HG03354 (cell line): Measurements from ENCODE around the gene LMNA.

Source experiments
- ATAC-seq: cut with Tn5 transposase; IDR thresholded peaks from one replicate; pipeline ENCODE4 v1.9.1; 2021; ENCODE audit warnings: mild to moderate bottlenecking; ENCODE audit not compliant: unreplicated experiment, poor library complexity, severe bottlenecking

LMNA gene

DNA sequence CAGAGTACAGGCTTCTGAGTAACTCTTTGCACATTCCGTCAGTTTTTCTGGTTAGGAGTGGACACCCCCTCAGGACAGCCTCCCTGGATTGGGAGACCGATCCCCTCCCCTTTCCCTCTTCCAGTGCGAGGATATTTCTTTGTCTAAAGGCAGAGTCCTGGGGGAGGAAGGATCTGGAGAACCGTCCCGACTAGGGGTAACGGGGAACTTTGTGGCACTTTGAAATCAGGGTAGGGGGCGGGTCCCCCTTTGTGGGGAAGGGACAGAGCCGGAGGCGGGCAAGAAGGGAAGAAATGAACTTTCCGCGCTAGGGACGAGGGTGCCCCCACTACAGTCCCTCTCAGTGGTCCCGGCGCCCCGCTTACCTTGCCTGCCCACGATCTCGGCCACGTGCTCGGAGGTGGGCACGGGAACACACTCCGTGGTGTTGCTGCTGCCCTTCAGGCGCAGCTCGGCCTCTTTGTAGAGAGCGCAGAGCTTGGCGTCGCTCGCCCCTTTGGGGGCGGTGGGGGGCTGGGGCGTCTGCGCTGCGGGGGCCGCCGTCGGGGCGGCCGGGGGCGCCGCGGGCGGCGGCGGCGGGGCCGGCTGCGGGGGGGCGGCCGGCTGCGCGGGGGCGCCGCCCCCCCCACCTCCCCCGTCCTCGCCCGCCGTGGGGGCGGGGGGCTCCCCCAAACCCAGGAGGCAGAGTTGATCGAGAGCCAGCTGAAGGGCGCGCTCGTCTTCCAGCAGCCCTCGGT lies 33.2 kb upstream of the LMNA start:
- no peak for ATAC-seq

DNA sequence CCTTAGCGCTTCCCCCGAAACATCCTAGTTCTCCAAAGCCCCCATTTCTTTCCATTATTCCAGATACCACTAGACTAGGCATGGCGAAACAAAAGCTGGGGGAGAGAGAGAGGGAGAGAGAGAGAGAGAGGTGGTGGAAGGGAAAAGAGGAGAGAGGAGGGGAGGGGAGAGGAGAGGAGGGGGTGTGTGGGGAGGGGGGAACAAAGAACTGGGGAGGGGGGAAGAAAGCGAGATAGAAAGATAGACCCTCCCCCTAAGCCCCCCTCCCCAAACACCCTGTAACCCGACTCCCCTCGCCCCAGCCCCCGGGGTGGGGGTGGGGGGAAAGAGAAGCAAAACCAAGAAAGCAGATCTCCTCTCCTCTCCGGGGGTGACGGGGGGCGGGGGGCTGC lies 32.6 kb upstream of the LMNA start:
- no peak for ATAC-seq

- peak; percentile 62 for ATAC-seq
Observed at GRCh38 chr1:156082309-156083091, 32.0 kb upstream of the LMNA start, which contains the start of gene MEX3A. MEX3A (minus strand) TSS chr1:156082465; CDS start chr1:156081998, 467 bp downstream.

GRCh38 chr1:156083800-156084790 lies 30.4 kb upstream of the LMNA start:
- no peak for ATAC-seq

- ATAC-seq, result no peak
Observed at GRCh38 chr1:156086256-156086662, 28.3 kb upstream of the LMNA start.

GRCh38 chr1:156089704-156090103 lies 24.8 kb upstream of the LMNA start:
- ATAC-seq, result no peak

GRCh38 chr1:156090138-156090839 lies 24.2 kb upstream of the LMNA start:
- ATAC-seq, result no peak

DNA sequence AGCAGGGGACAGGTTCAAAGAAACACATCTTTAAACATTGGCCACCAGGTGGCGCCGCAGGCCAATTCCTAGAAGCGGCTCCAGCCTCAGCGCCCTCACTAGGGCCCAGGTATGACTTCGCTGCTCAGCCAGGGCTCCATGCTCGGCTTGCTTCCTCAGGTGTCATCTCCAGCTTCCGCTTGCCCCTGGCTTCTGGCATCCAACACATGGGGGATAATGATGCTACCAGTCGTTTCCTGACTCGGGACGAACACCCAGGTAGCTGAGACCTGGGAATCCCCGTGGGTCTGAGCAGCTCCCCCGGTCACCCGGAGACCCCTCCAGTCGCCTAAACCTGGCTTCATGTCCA lies 23.7 kb upstream of the LMNA start:
- peak; percentile 72 for ATAC-seq

DNA sequence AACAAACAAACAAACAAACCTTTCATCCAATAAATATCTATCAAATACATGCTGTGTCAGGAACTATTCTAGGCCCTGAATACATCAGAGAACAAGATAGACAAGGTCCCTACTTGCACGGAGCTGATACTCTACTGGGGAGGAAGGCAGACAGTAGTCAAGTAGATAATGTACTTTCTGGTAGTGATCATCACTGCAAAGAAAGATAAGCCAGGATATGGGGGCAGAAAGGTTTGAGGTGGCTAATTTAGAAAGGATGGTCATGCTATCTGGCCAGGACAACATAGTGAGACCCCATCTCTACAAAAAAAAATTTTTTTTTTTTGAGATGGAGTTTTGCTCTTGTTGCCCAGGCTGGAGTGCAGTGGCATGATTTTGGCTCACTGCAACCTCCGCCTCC lies 22.9 kb upstream of the LMNA start:
- no peak for ATAC-seq

DNA sequence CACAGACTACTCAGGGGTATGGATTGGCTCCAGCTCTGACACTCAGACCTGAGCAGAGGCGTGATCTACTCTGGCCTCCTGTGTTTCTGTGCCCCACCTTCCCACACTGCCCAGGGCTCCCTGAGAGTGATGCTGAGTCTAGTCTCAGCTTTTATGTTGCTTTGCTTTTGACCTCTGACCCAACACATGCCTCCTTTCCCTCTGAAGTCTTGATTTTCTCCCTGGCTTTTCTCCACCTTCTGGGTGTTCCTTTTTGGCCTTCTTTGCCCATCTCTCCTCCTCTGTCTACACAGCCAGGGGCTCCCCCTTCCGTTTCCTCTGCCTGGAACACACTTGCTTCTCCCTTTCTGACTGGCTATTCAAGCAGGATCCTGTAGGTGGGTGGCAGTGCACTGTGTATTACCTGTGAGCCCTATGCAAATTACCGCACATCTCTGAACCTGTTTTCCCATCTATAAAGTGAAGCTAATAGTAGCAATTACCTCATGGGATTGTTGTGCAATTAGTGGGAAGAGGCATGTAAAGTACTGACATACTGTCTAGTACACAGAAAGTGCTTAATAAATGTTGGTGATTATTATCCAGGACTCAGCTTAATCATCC lies 18.5 kb upstream of the LMNA start:
- ATAC-seq, result no peak

- ATAC-seq, result peak; percentile 71
Observed at GRCh38 chr1:156096640-156097391, 17.7 kb upstream of the LMNA start.

DNA sequence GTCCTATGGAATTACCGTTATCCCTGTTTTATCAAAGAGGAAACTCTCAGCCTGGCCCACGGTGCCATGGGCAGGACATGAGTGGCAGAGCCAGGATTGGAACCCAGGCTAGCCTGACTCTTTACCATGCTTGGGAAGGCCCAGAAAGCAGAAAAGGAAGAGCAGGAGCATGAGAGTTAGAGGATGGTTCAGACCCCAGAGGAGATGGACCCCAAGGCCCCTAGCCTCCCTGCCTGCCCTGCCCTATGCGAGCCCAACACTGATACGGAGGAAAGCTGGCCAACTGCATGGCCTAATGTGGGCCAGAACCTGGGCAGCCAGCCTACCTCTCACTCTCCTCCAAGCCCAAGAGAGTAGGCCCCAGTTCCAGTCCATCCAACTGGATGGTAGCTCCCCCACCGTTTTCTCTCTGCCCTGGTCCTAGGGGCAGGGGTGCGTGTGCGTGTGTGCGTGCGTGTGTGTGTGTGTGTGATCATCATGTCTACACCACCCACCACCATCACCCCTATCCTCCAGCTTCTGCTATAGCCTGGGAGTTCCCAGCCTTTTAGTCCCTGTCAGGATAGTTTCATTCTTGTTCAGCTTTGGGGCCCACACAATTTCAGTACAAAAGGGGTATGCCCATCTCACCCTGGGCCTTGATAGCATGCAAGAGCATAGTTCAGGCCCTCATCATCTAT lies 16.9 kb upstream of the LMNA start:
- no peak for ATAC-seq

DNA sequence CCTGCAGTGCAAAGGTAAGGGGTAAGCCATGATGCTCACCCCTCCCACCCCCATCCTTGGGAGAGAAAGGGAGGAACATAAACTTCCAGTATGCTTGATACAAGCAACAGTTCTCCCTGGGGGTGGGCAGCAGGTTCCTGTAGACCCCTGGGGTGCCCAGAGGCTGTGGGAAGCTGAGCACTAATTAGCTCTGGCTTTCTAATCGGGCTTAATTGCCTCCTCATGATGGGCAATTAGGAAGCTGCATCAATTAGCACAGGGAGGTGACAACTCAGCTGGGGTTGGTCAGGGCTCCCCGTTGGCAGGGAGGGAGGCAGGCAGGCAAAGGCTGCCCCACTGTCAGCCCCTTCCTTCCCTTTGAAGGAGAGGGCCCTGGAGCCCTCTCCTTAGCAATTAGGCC lies 15.7 kb upstream of the LMNA start:
- no peak for ATAC-seq

- no peak for ATAC-seq
Observed at GRCh38 chr1:156099282-156099681, 15.2 kb upstream of the LMNA start.

- ATAC-seq, result no peak
Observed at GRCh38 chr1:156100205-156100995, 14.1 kb upstream of the LMNA start.

- ATAC-seq, result no peak
Observed at GRCh38 chr1:156101880-156102279, 12.6 kb upstream of the LMNA start.
